Activated T-helper 1 cell treated with anti-CD3 and anti-CD28 coated beads, Interleukin-12 subunit alpha, Interleukin-12 subunit beta, Interleukin-2, Interleukin-4 antibody, amounts not matched to agents 30 ng/mL and 10 ng/mL and 1 ng/mL, durations not matched to agents 14 hours and 24 hours and 36 hours (primary cell): Measurements from ENCODE around the gene THAP7. TPM values are rescaled to one million over a fixed set of nuclear protein-coding genes. Genes with fewer than 3 reads are reported as not detected.
"Not testable (repeated sequence)": the region's sequence is repeated elsewhere in the genome, so short reads cannot be mapped to it uniquely, and the experiment has no call there.

ENCODE experiments used
- DNase-seq: peaks from one replicate; pipeline ENCODE4 v3.0.0; 2021; ENCODE audit warnings: low spot score
- H3K27ac Mint-ChIP-seq: one replicate; pipeline ENCODE4 v1.8.0; 2021; ENCODE audit warnings: mild to moderate bottlenecking, mixed read lengths
- H3K27me3 Mint-ChIP-seq: one replicate; pipeline ENCODE4 v1.8.0; 2022; ENCODE audit warnings: mild to moderate bottlenecking, moderate library complexity, mixed read lengths; ENCODE audit not compliant: insufficient read depth
- H3K36me3 Mint-ChIP-seq: one replicate; pipeline ENCODE4 v1.8.0; 2021; ENCODE audit warnings: low read depth, mixed read lengths
- H3K4me1 Mint-ChIP-seq: one replicate; pipeline ENCODE4 v1.8.0; 2021; ENCODE audit warnings: low read depth, mixed read lengths
- H3K4me3 Mint-ChIP-seq: one replicate; pipeline ENCODE4 v1.8.0; 2021; ENCODE audit warnings: mild to moderate bottlenecking, moderate library complexity, mixed read lengths
- H3K9me3 Mint-ChIP-seq: one replicate; pipeline ENCODE4 v1.8.0; 2021; ENCODE audit warnings: mixed read lengths
- intact Hi-C: fragments of 100-400 bp; cut with micrococcal nuclease; formaldehyde crosslinking; loops from one replicate; pipeline ENCODE4 v1.15.1; 2024
- total RNA-seq: library from RNA; stranded (reverse); gene quantifications from 2 replicates; pipeline ENCODE4 v1.2.3, GENCODE V29; 2022

The THAP7 gene, protein sequence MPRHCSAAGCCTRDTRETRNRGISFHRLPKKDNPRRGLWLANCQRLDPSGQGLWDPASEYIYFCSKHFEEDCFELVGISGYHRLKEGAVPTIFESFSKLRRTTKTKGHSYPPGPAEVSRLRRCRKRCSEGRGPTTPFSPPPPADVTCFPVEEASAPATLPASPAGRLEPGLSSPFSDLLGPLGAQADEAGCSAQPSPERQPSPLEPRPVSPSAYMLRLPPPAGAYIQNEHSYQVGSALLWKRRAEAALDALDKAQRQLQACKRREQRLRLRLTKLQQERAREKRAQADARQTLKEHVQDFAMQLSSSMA
- 35.1 and 36.8 TPM in 2 replicates for total RNA-seq

DNA sequence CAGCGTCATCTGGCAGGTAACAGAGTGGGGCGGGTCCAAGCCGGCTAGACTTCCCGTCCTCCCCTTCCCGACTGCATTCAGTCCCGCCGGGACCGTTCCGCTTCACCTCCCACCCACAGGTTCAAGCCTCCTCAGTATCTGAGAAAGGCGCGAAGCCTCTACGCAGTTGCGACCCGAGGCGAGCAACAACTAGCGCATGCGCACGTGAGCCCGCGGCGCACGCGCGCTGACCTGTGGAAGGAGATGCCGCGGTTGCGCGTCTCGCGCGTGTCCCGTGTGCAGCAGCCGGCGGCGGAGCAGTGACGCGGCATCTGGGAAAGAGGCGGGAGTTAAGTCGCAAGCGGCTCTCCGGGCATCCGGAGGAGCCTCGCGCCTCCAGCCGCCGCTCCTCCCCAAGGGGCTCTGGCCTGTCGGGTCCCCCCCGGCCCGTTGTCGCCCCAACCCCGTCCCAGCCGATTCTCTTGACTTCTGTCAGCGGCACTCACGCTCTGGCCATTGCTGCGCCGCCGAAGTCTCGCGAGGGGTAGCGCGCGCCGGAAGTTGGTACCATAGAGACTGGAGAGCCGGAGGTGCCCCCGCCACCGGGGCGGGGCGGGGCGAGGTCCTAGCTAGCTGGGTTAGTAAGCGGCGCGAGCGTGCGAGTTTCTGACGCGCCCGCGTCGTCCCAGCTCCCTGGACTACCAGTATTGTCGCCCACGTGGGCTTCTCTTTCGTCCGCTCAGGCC, at the start of gene THAP7:
Gene THAP7 (minus strand): TSS at position 518 of the 725 bp plus-strand sequence. CDS start 207 bp downstream, at position 311.
- Mint-ChIP-seq H3K4me3 (peak within 1 kb of the TSS; percentile 89), H3K4me1 (peaks cover 8% of the 10 kb centered on the region), H3K36me3 (peaks cover 8% of the 10 kb centered on the region), H3K27ac (peak within 1 kb of the TSS; percentile 99), H3K27me3 (no peaks in the 10 kb centered on the region), H3K9me3 (no peaks in the 10 kb centered on the region)
- intact Hi-C loops = loop anchor here (1.0 to 10.0 kb wide), 9 partner anchors 13 to 887 kb away; partner anchors contain the start of genes DGCR6L, LZTR1, MED15 and PI4KA
- peak; percentile 92 for DNase-seq

DNA sequence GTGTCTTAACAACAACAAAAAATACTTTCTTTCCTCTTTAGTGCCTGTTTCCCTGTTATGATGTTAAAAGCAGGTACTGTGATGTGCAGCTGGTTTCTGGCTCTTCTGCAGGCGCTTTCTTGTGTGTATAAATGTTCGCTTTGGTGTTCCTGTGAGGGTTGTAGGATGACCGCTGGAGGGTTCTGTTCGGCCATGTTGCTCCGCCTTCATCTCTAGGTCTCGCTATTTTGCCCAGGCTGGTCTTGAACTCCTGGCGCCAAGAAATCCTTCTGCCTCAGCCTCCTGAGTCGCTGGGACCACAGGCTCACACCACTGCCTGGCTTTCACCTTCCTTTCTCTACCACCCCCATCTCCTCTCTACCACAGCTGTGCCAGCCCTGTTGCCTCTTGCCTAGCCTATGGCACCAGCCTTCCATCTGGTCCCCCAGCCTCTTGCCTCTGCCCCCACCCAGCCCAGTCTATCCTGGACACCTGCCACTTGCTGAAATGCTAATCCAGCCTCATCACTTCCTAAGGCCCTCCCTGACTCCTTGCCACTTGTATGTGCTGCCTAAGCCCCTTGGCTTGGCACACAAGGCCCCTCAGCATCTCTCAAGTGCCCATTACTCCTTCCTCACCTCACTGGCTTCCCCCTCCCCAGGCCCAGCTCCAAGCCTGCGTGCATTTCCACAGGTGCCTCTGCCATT, 49.4 kb upstream of the THAP7 start:
- Mint-ChIP-seq H3K9me3 (no peaks in the 10 kb centered on the region), H3K27me3 (peaks cover 9% of the 10 kb centered on the region), H3K27ac (no peak overlapping the region), H3K36me3 (no peaks in the 10 kb centered on the region), H3K4me1 (peaks cover 21% of the 10 kb centered on the region), H3K4me3 (no peak overlapping the region)
- no peak for DNase-seq
- intact Hi-C loops = no loop called here

DNA sequence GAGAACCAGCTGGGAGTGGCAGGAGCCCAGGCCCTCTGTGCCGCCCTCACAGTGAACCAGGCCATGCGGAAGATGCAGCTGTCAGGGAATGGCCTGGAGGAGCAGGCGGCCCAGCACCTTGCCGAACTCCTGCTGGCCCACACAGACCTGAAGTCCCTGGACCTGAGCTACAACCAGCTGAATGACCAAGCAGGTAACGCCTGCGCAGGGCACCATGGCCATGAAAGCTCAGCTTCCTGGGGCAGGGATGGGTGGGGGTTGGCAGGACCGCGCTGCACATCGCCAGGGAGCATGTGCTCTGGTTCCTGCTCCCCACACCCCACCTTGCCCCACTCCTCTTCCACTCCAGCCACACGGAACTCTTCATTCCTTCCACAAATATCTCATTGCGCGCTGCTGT, 47.0 kb upstream of the THAP7 start:
- H3K27ac Mint-ChIP-seq, intact Hi-C loops, DNase-seq, H3K36me3 Mint-ChIP-seq, H3K4me3 Mint-ChIP-seq, H3K9me3 Mint-ChIP-seq: not testable (repeated sequence)
- peaks cover 13% of the 10 kb centered on the region for H3K27me3 Mint-ChIP-seq
- H3K4me1 Mint-ChIP-seq = peaks cover 22% of the 10 kb centered on the region

DNA sequence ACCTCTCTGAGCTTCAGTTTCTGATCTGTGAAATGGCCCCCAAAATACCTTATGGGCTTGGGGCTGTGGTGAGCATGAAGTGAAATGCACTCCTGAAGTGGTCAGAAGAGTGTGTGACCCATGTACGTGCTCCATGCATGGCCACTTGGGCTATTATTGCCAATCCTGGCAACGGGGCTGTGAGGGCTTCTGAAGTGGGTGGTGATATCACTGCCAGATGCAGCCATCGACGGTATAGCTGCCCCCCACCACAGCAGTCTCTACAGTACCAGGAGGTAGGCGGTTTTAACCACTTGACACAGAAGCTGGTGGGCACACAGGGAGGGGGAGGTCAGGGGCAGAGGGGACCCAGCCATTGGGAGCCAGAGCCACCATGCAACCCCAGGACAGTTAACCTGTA, 46.5 kb upstream of the THAP7 start:
- intact Hi-C loops, H3K27ac Mint-ChIP-seq, H3K36me3 Mint-ChIP-seq, DNase-seq, H3K9me3 Mint-ChIP-seq, H3K4me3 Mint-ChIP-seq: not testable (repeated sequence)
- Mint-ChIP-seq H3K4me1 (peaks cover 25% of the 10 kb centered on the region), H3K27me3 (peaks cover 14% of the 10 kb centered on the region)

DNA sequence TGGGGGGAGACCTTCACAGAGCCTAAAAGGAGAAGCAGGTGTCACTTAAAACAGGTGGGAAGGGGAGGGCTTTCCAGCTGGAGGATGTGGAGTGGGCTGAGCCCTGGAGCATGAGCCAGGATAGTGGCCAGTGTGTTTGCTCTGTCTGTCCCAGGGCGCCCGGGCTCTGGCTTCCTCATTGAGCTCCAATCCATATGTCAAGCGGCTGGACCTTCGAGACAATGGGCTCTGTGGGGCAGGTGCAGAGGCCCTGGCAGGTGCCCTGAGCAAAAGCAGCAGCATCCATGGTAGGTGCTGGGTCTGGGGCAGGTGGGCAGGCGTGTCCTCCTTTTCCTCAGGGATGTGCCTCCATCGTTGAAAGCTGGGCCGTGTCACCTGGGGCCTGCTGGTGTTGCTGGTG, 45.8 kb upstream of the THAP7 start:
- Mint-ChIP-seq H3K36me3 (no peaks in the 10 kb centered on the region), H3K4me3 (no peak overlapping the region), H3K27ac (no peak overlapping the region), H3K27me3 (peaks cover 19% of the 10 kb centered on the region), H3K4me1 (peaks cover 30% of the 10 kb centered on the region), H3K9me3 (no peaks in the 10 kb centered on the region)
- no peak for DNase-seq
- intact Hi-C loops = no loop called here

DNA sequence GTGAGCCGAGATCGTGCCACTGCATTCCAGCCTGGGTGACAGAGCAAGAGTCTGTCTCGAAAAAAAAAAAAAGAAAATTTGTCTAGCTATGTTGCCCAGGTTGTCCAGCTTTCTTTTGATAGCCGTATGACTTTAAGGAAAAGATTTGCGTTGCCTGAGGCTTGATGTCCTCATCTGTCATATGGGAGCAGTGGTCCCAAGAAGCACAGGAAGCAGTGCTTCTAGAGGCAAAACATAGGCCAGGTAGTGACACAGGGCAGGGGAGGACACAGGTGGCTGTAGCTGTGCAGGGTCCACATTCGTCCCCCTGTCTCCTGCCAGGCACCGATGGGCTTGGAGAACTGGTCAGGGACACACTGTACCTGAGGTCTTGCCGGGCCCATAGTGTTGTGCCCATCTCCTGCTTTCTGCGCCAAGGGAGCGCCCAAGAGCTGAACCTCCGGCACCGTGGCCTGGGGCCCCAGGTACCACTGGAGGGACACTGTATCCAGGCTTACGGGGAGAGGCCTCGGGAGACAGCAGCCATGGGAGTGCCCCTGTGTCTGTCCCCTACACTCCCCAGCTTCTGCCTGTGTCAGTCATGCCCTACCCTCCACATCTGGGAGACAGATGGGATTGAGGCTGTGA, 45.2 kb upstream of the THAP7 start:
- no peak overlapping the region for H3K27ac Mint-ChIP-seq
- no peaks in the 10 kb centered on the region for H3K9me3 Mint-ChIP-seq
- H3K4me1 Mint-ChIP-seq = peaks cover 29% of the 10 kb centered on the region
- DNase-seq = no peak
- no peak overlapping the region for H3K4me3 Mint-ChIP-seq
- peaks cover 22% of the 10 kb centered on the region for H3K27me3 Mint-ChIP-seq
- H3K36me3 Mint-ChIP-seq = no peaks in the 10 kb centered on the region
- intact Hi-C loops = no loop called here

DNA sequence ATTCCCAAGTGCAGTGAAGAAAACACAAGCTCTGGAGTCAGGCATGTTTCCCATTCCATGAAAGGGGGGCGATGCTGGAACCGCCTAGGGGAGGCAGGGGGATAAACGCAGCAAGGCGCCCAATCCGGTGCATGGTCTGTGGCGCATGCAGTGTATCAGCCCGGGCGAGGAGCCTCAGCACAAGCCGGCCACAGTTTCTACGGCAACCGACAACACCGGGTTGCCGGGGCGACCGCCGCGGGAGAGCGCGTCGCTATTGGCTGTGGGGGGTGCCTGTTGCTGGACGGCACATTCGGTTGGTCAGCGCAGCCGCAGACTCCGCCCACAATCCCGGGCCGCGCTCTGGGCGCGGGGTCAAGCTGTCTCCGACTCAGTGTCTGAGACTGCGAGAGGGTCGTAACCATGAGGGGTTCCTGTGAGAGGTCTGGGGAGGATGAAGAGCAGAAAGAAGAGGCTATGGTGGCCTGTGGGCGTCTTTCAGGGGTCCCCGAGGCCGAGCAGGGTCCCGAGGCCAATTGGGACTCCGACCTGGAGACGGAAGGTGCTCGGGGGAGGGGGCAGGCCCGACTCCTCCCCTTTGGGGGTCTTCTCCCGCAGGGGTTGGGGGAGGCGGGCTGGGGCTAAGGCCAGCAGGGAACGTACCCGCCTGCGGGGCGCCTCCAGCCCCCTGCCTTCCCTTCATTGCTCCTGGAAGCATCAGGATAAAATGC, 43.8 kb upstream of the THAP7 start, which contains the start of gene LRRC74B:
Gene LRRC74B (plus strand): TSS at position 362 of the 710 bp plus-strand sequence. CDS start 41 bp downstream, at position 403.
- Mint-ChIP-seq H3K4me1 (peaks cover 17% of the 10 kb centered on the region), H3K9me3 (no peaks in the 10 kb centered on the region), H3K4me3 (peak within 1 kb of the TSS; percentile 42), H3K36me3 (no peaks in the 10 kb centered on the region), H3K27me3 (peaks cover 22% of the 10 kb centered on the region), H3K27ac (peak within 1 kb of the TSS; percentile 80)
- intact Hi-C loops = loop anchor here (1.0 kb wide), 1 partner anchor 31 kb away; no protein-coding TSS in a partner anchor
- DNase-seq = peak; percentile 66

DNA sequence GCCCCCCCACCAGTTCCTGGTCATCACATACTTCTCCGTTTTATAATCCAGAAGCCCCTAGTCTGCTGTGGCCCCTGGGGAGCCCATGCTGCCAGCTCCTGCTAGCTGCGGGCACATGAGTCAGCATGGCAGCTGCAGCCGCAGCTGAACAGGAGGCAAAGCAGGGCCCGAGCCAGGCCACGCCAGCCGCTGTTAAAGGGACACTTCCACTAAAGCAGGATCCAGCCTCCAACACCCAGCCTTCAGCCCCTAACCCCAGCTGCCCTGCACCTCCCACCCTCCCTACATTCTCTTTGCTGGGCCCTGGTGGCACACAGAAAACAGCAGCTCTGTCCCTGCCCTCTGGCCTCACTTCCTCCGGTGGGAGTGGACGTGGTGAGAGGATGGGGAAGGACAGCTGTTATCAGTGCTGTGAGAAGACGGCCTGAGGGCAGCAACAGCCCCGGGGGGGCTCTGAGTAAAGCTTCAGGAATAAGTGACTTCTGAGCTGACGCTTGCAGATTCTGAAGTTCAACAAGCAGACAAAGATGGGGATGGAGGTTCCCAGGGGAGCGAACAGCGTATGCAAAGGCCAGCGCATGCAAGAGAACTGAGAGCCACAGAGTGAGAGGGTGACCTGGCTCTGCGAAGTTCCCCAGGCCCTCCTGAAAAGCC, 43.1 kb upstream of the THAP7 start:
- no peaks in the 10 kb centered on the region for H3K36me3 Mint-ChIP-seq
- no peak overlapping the region for H3K4me3 Mint-ChIP-seq
- H3K4me1 Mint-ChIP-seq = peaks cover 17% of the 10 kb centered on the region
- no peak for DNase-seq
- no peaks in the 10 kb centered on the region for H3K9me3 Mint-ChIP-seq
- peaks cover 22% of the 10 kb centered on the region for H3K27me3 Mint-ChIP-seq
- intact Hi-C loops = loop anchor here (1.0 kb wide), 1 partner anchor 31 kb away; no protein-coding TSS in a partner anchor
- H3K27ac Mint-ChIP-seq = peak overlapping the region; percentile 80

DNA sequence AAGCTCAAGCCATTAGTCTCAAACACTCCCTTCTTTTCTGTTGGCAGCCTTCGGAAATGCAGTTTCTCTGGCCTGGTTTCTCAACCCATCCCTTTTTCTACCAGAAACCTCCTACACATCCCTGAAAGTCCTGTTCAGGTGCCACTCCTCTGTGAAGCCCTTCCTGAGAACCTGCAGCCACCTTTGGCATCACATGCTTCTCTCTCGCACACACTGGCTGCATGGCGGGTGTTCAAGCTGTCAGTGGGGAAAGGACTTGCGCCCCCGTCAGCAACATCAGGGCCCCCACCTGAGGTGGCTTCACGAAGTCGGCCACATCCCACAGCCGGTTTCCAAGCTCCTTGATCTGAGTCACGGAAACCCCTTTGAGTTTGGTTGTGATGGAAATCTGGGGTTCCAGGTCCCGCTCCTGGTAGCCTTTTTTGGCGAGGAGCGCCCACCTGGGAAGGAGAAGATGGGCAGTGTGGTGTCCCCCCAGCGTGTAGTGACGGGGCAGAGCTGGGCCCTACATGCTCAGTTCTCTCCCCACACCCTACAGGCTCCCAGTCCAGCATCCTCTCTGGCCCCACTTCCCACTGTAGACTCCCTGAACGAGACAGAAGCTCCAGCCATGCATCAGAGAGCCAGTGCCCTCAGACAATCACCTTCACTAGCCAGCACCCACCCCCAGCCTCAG, 42.1 kb upstream of the THAP7 start:
- Mint-ChIP-seq H3K4me3 (no peak overlapping the region), H3K36me3 (no peaks in the 10 kb centered on the region), H3K27me3 (peaks cover 22% of the 10 kb centered on the region), H3K4me1 (peaks cover 17% of the 10 kb centered on the region), H3K27ac (peak overlapping the region; percentile 34), H3K9me3 (no peaks in the 10 kb centered on the region)
- DNase-seq = no peak
- intact Hi-C loops = no loop called here

DNA sequence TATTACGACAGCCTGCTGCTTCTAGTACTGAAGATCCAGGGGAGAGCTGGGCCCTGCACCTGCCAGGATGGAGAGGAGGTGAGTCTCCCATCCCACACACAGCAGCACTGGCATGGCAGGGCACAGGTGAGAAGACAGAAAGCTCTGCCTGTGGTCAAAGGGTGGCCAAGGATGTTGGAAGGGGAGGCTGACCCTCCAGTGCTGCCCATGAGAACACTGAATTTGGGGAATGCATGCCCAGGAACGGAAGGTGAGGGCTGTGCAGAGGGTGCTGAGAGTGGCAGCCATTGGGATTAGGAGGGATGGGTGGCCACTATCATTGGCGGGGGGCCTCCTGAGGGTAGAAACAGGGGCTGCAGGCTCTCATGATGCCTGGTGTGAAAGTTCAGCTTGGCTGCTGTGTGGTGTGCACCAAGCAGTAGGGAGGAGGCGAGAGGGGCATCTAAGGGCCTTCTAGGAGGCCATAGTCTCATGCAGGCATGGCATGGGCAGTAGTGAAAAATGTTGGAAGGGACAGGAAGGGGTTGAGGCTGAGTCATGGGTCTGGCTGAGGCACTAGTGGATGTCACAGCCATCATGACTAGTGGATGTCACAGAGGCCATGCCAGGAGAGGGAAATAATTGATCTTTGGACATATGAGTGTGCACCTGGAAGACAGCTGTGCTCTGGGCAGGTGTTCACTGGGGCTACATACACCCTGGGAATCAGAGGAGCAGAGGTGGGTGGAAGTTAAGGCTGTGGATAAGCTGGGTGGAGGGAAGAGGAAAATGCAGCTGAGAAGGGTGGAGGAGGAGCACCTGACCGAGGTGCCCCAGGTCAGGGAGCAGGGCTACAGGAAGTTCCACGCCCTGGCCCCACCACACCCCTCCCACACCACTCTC, 41.3 kb upstream of the THAP7 start:
- no peak for DNase-seq
- H3K27ac Mint-ChIP-seq = no peak overlapping the region
- H3K27me3 Mint-ChIP-seq = peaks cover 27% of the 10 kb centered on the region
- H3K4me3 Mint-ChIP-seq = no peak overlapping the region
- intact Hi-C loops = no loop called here
- H3K4me1 Mint-ChIP-seq = peaks cover 17% of the 10 kb centered on the region
- no peaks in the 10 kb centered on the region for H3K36me3 Mint-ChIP-seq
- H3K9me3 Mint-ChIP-seq = no peaks in the 10 kb centered on the region

DNA sequence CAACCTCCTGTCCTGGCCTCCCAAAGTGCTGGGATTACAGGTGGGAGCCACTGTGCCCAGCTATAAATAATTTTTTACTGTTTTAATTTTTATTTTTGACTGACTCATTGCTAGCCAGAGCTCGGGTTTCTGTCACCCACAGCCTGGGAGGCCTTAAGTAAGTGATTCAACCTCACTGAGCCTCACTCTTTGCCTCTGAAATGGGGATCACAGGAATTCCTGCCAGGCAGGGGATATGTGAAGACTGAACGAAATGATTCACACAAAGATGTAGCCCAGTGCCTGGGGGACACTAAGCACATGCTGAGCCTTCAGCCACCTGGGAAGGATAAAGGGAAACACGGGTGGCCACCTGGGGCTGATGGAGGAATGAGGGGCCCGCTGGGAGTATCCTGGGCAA, 40.0 kb upstream of the THAP7 start:
- Mint-ChIP-seq H3K4me1 (peaks cover 17% of the 10 kb centered on the region), H3K27me3 (peaks cover 31% of the 10 kb centered on the region), H3K4me3 (no peak overlapping the region), H3K27ac (no peak overlapping the region), H3K36me3 (no peaks in the 10 kb centered on the region), H3K9me3 (no peaks in the 10 kb centered on the region)
- DNase-seq = no peak
- intact Hi-C loops = no loop called here
